ELR (cell line): ENCODE results near the gene STK32B.

ENCODE experiments used
- DNase-seq: peaks from one replicate; pipeline ENCODE4 v3.0.0-alpha.2; 2015; ENCODE audit warnings: low read depth

Gene STK32B

DNA sequence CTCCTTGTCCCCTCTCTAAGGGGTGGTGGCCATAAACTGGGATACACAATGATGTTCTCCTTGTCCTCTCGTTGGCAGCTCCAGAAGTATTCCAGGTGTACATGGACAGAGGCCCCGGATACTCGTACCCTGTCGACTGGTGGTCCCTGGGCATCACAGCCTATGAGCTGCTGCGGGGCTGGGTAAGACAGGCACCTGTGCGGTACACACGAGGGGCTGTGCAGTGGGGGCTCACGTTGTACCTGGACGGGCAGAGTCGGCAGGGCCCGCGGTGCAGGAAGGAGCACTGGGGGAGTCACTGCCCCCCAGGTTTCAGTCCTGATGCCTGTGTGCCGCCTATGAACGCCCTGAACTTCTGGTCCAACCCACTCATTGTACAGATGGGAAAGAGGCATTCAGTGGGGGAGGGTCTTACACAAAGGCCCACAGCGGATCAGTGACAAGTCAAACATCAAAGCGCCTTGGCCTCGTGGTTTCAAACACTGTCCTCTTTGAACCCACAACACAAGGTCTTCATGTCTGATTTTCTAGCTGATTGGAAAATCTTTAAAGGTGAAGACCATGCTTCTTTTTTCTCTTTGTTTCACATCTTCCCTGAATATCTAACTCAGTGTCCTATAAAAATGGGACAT lies 395.4 kb downstream of the STK32B start:
- no peak for DNase-seq

DNA sequence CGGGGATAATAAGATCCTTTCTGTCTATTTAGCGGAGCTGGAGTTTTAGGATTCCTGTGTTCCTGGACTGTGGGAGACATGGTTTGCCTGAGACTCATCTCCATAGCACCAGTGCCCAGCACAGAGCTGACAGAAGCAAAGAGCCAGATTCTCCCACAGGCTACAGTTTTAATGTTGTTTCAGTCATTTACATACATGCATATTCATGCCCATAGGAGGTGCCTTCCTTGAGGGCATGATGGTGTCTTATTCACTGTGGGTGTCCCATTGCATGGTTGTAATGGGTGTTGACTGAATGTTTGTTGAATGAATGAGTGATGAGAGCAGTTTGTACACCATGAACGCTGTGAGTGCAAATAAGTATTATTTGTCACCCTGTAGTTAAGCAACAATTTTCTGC lies 396.5 kb downstream of the STK32B start:
- DNase-seq, result no peak

DNA sequence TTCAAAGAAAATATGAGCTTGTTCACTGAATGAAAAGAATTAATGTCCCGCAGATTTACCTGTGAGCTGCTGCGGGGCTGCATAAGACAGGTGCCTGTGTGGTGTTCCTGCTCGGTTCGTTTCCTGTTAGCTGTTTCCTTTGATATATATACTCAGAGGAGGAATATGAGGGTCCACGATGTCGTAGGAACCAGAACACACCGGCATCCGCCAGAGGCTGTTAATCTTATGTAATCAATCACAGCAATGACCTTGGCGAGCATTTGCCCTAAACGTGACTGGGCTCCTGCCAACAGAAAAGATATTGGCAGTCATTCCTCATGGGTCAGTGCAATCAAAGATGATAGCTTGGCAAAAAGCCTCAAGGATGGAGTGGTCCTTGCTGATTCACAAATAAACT lies 396.9 kb downstream of the STK32B start:
- no peak for DNase-seq

DNA sequence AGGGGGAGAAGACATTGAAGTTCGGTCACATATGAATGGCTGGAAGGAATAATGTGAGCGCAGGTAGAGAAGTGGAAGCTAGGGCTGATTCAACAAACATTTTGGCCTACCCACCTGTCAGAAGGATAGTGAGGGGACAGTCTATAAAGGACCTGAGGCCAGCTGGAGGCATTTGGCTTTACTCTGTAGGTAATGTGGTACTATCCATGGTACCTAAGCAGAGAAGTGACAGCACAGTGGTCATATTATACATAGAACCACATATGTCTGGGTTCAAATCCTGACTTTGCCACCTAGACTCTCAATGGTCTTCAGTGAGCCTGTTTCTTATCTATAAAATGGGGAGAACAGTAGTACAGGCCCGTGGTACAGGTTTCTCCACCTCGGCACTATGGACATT lies 400.0 kb downstream of the STK32B start:
- DNase-seq, result no peak

DNA sequence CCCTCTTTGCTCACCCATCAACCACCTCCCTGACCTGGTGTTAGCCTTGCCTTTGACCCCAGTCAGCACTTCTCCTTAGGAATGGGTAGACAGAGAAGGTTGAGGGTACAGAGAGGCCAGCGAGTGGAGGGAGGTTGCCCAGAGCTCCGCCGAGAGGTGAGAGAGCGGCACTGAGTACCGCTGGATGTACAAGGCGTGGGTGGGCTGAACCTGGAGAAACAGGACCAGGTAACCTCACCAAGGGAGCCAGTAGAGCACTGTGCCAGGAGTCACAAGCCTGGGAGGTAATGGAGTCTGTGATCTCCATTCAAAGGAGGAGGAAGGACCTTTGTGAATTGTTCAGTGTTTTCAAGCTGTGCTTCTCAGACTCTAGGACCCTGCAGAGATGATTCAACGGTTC lies 400.9 kb downstream of the STK32B start:
- no peak for DNase-seq

DNA sequence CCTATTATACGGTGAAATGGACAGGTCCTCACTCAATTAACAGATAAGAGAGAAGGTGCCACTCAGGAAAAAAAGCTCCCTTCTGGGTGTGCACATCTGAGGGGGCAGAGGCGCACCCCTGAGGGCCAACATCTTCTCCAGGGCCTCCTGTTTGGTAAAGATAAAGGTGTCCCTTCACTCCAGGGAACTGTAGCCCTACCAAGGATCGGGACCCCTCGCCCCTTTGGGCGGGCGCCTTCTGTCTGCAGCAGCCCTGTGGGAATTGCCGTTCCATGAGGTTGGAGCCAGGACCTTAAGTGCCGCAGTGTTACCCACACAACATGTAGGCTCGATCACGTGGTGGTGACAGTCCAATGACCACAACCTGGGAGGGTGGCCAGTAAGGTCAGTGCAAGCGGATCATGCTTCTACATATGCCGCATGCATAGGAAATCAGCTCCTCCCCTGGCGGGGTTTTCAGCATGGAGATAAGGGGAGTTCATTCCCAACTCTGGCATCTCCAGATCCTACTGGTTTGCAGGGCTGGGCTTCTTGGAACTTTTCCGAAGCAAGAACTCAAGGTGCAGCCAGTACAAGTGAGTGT lies 403.8 kb downstream of the STK32B start:
- DNase-seq, result no peak

GRCh38 chr4:5456296-5456845 lies 405.1 kb downstream of the STK32B start:
- DNase-seq, result no peak

- no peak for DNase-seq
Measured at GRCh38 chr4:5458676-5459075, 407.4 kb downstream of the STK32B start.

- DNase-seq, result no peak
Measured at GRCh38 chr4:5459236-5459635, 408.0 kb downstream of the STK32B start.

- peak; percentile 45 for DNase-seq
Measured at GRCh38 chr4:5460106-5460801, 409.0 kb downstream of the STK32B start.

DNA sequence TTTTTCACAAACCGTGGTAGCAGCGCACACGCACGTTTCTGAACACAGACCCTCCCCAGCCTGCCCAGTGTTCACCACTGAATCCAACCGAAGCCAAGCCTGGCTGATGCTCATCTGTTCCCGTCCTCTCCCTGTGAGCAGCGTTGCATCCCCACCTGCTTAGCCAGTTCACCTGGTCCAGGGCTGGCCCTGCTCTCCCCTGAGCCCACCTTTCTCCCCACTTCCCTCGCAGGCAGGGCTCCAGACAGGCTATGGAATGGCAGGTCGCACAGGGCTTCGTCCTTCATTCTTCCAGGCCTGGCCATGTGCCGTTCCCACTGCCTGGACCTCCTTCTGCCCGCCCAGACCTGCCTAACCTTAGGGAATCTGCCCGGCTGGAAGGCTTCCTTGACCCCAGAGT lies 410.2 kb downstream of the STK32B start:
- DNase-seq, result no peak

GRCh38 chr4:5462254-5462835 lies 411.1 kb downstream of the STK32B start:
- DNase-seq, result no peak

DNA sequence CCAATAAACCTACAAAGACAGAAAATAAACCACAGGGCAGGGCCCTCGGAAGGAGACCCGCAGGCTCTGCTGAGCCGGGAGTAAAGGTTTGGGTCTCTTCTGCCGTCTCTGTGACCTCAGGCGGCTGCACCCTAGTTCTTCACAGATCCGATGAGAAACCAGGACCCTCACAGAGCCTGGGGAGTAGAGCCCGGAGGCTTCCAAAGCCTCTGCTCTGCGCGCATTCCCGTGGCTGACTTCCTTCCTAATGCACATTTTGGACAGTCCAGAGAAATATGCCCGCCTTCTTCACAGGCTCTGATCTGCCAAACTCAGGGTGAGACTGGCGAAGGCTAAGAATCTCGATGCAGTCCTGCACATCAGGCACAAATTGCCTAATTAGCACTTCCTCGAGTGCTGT lies 411.6 kb downstream of the STK32B start:
- DNase-seq, result no peak

DNA sequence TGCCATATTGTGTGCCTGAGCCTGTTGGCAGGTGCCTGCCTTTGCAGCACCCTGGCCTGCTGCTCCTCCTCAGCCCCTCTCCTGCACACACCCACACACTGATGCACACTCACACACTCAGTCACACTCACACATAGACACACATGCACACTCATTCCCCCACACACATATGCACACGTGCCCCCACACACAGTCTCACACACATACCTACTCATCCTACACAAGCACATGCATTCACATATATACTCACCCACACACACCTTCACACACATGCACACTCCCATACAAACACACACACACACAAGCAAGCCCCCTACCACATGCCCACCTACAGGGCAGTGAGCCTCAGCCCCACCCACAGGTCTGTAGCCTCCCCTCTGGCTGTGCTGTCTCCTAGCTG lies 412.1 kb downstream of the STK32B start:
- DNase-seq, result no peak

GRCh38 chr4:5463936-5464650 lies 412.8 kb downstream of the STK32B start:
- DNase-seq, result no peak

GRCh38 chr4:5465529-5465928 lies 414.2 kb downstream of the STK32B start:
- DNase-seq, result no peak

DNA sequence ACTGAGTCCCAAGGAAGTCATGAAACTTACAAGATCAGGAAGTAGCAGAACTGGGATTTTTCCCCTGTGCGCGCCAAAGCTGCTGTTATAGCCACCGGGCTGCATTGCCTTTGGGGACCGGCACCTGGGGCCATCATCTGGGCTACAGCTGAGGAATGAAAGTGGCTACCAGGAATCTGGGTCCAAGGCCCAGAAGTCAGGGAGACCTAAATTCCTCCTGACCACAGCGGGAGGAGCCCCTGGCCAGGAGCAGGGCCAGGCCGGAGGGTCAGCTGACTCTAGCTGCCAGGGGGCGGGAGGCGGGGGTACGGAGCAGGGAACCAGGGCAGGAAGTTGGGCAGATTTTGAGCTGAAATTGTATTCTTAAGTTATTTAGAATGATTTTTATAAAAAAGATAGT lies 414.7 kb downstream of the STK32B start:
- no peak for DNase-seq

- no peak for DNase-seq
Measured at GRCh38 chr4:5467111-5467510, 415.8 kb downstream of the STK32B start.

- DNase-seq, result no peak
Measured at GRCh38 chr4:5469151-5469775, 418.0 kb downstream of the STK32B start.

DNA sequence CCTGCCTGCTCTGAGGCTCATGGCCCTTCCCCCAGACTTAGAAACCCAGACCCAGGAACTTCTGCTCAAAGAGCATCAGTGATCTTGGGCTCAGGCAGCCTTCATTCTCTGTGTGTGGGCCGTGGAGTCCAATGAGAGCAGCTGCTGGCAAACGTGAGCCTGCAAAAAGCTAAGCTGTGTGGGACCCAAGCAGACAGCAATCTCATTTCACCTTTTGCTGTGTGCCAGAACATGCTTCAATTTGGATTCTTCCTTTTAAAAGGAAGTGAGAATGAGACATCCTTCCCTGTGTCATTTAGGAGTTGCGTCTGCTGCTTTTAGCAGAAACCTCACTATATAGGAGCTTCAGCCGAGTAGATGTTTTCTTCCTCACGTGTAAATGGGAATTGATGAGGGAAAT lies 418.6 kb downstream of the STK32B start:
- DNase-seq, result no peak

DNA sequence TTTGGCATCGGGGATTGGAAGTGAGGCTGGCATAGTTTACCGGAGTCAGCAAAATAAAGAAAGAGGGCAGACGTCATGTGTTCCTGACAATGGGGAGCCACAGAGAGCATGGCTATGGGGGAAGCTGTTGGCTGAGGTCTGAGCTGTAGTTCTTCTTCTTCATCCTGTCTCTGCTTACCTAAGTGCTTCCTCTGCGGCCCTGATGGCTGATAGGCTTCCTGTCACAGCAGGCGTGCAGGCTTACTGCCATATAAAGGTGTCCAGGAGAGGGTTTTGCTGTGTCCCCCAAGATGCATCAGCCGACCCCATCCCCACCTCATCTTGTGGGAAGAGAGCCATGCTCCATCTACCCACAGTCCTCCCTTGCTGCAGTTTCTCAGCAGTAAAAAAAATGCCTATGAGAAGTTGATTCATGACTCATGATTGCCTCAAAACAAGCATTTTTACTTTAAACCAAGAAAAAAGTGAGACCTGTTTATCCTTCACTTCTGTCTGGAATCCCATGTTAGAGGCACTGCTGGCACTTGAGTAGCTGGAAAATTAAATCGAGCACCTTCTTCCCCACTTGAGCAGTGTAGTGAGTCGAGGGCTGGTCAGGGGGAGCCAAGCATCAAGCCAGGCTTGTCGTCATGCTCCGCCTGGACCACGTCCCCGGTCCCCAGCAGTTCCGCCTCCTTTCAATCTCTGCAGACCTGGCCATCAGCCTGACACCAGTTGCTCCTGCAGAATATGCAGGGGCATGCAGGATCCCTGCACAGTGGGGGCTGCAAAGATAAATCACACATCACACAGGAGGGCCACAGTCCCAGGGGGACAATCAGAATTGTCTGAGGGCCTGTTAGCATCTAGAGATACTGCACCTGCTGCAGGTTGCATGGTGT lies 419.3 kb downstream of the STK32B start:
- peak; percentile 24 for DNase-seq
